ENCODE data around the gene TSSC4. TPM values are rescaled to one million over a fixed set of nuclear protein-coding genes. Genes with fewer than 3 reads are reported as not detected.
A peak's percentile ranks its signal among the peaks of the same experiment; 100 is the strongest.

Gene TSSC4
- total and polyA plus RNA-seq, 9 of the 15 experiments (the other 6 are each of a cell fraction or from before 2014, with no cell fraction given): 0.41 to 54.2 (median 11.0) TPM

DNA sequence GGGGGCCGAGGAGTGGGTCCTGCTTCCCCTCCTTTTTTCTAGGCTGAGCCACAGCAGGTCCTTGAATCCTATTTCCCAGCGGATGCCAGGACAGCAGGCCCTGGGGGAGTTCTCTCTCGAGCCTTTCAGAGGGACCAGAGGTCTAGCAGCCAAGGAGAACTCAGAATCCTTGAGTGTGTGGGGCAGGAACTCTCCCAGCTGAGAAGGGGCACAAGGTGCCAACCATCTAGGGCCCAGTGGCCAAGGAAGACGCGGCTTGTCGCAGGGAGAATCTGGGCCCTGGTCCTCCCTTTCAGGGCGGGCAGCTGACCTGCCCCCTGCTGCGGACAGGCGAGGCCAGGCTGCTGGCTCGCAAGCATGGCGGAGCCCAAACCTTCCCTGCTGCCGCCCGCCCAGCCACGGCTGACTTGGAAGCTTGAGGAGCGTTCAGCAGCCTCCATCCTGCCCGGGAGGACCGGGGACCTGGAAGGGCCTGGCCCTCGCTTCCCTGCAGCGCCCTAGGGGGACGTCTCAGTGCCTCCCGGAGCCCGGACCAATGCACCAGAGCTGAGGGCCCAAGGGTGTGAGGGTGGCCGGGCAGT lies 972 bp upstream of the TSSC4 start (continued):
- TF ChIP-seq YY1 (IDR thresholded peaks at IDR 0.05; ENCODE audit: borderline replicate concordance in 1 of 3, control insufficient read depth in 1 of 3, extremely low read depth in 1 of 3, insufficient read depth in 3 of 3, insufficient read length in 1 of 3, insufficient replicate concordance in 2 of 3, low read depth in 1 of 3, low read length in 2 of 3): peak in 2 of 3 experiments; percentile 19 to 59
- TF ChIP-seq, protein P1, sequence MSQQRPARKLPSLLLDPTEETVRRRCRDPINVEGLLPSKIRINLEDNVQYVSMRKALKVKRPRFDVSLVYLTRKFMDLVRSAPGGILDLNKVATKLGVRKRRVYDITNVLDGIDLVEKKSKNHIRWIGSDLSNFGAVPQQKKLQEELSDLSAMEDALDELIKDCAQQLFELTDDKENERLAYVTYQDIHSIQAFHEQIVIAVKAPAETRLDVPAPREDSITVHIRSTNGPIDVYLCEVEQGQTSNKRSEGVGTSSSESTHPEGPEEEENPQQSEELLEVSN (IDR thresholded peaks at IDR 0.05; ENCODE audit: borderline replicate concordance in 1 of 2, extremely low read depth in 1 of 2, insufficient read depth in 1 of 2, insufficient read length in 1 of 2, low read depth in 1 of 2, low read length in 1 of 2, poor library complexity in 1 of 2, severe bottlenecking in 1 of 2): peak in 1 of 2 experiments; percentile 5

GRCh38 chr11:2400762-2401435 lies 349 bp downstream of the TSSC4 start:
- H2AFZ ChIP-seq (ENCODE audit: low read depth, low read length): peak overlapping the region; percentile 72; the same call in 1 of the 2 replicates
- H3K9me3 ChIP-seq (replicated peaks; ENCODE audit: control insufficient read depth, insufficient read depth, low read depth, low read length): no peaks in the 10 kb centered on the region
- peak overlapping the region; percentile 95 for H3K4me2 ChIP-seq (ENCODE audit: insufficient read depth, low read length)
- no peaks in the 10 kb centered on the region for H4K20me1 ChIP-seq (replicated peaks; ENCODE audit: control insufficient read depth, insufficient read depth, low read length)
- in situ Hi-C loops (cut with MboI): no loop called here
- TSS peak; percentile 69 for BruUV-seq (replicated peaks)
- ATAC-seq (no peak), FAIRE-seq (no peak), DNase-seq (ENCODE audit: extremely low read depth in 1 of 4, low spot score in 3 of 4) (no peak)
- ChIA-PET CTCF (ENCODE audit: low intra/inter-chr PET ratio) (interaction anchor here (0.6 to 1.6 kb wide), 3 partner anchors 20 to 491 kb away, joined by 3 to 5 read pairs (median 3); no protein-coding TSS in a partner anchor), POLR2A (interaction anchor here (0.6 to 2.3 kb wide), 9 partner anchors 11 to 366 kb away, joined by 3 to 11 read pairs (median 4); partner anchors contain the start of gene CD81)
- H3K9me1 ChIP-seq (ENCODE audit: control insufficient read depth, insufficient read depth, low read length): no peaks in the 10 kb centered on the region
- H3K9ac ChIP-seq (ENCODE audit: insufficient read depth in 1 of 2, low read depth in 2 of 2, low read length in 2 of 2): peak overlapping the region; percentile 94 to 95
- H3K4me1 ChIP-seq (replicated peaks in 1 of 2; ENCODE audit: control insufficient read depth in 2 of 2, insufficient read depth in 2 of 2, low read length in 2 of 2): peaks cover 12 to 72% of the 10 kb centered on the region in 2 experiments; a peak in 4 of 5 replicates
- H3K4me3 ChIP-seq: peak overlapping the region; percentile 87
- intact Hi-C loops (cut with micrococcal nuclease): loop anchor here (1.0 to 5.0 kb wide), 2 partner anchors 19 to 94 kb away; no protein-coding TSS in a partner anchor
- peaks cover 28% of the 10 kb centered on the region for H3K79me2 ChIP-seq (ENCODE audit: control insufficient read depth, insufficient read depth, low read length)
- peaks cover 44% of the 10 kb centered on the region; the same call in 1 of the 3 replicates for H3K36me3 ChIP-seq (ENCODE audit: control insufficient read depth, insufficient read depth, low read length)
- H3K27me3 ChIP-seq (ENCODE audit: control insufficient read depth in 2 of 2, insufficient read depth in 2 of 2, low read length in 2 of 2): no peaks in the 10 kb centered on the region
- under 1% methylated on average over 48 of the region's 55 CpGs for WGBS (ENCODE audit: insufficient coverage, low coverage, missing lambda C conversion rate)
- peak overlapping the region; percentile 77 for H3K27ac ChIP-seq (ENCODE audit: extremely low read depth, low read depth, low read length)
- TF ChIP-seq ZFX (CRISPR knock-in tag; IDR thresholded peaks at IDR 0.05): peak; percentile 77
- 0 out of 2 replicates have a peak, but pooled peaks have one; percentile 17 for TF ChIP-seq RB1 (IDR thresholded peaks at IDR 0.05; ENCODE audit: low read depth)
- peak; percentile 78 for TF ChIP-seq SAP30 (IDR thresholded peaks at IDR 0.05; ENCODE audit: borderline replicate concordance, insufficient read depth, low read depth, low read length, poor library complexity, severe bottlenecking)
- TF ChIP-seq, protein P2, sequence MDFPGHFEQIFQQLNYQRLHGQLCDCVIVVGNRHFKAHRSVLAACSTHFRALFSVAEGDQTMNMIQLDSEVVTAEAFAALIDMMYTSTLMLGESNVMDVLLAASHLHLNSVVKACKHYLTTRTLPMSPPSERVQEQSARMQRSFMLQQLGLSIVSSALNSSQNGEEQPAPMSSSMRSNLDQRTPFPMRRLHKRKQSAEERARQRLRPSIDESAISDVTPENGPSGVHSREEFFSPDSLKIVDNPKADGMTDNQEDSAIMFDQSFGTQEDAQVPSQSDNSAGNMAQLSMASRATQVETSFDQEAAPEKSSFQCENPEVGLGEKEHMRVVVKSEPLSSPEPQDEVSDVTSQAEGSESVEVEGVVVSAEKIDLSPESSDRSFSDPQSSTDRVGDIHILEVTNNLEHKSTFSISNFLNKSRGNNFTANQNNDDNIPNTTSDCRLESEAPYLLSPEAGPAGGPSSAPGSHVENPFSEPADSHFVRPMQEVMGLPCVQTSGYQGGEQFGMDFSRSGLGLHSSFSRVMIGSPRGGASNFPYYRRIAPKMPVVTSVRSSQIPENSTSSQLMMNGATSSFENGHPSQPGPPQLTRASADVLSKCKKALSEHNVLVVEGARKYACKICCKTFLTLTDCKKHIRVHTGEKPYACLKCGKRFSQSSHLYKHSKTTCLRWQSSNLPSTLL (IDR thresholded peaks at IDR 0.05): no peak
- TF ChIP-seq HIVEP1 (CRISPR knock-in tag; IDR thresholded peaks at IDR 0.05): no peak
- no peak for TF ChIP-seq FOXM1 (IDR thresholded peaks at IDR 0.05; ENCODE audit: low read depth)
- TF ChIP-seq FOXM1 (CRISPR knock-in tag; IDR thresholded peaks at IDR 0.05; ENCODE audit: low read depth): 0 out of 2 replicates have a peak, but pooled peaks have one; percentile 35
- peak; percentile 90 for TF ChIP-seq SIN3B (IDR thresholded peaks at IDR 0.05; ENCODE audit: low read depth)
- no peak; the same call in 1 of the 2 replicates for TF ChIP-seq CREB3L1 (IDR thresholded peaks at IDR 0.05; ENCODE audit: borderline replicate concordance, low read depth)
- no peak for TF ChIP-seq NCOA4 (IDR thresholded peaks at IDR 0.05; ENCODE audit: partially characterized antibody)

All from K562 (cell line).